HG02610 (cell line): ENCODE data around the gene SYNGR1.

Experiments
- ATAC-seq: cut with Tn5 transposase; IDR thresholded peaks from one replicate; pipeline ENCODE4 v1.9.1; 2021; ENCODE audit warnings: mild to moderate bottlenecking, moderate library complexity; ENCODE audit not compliant: unreplicated experiment

SYNGR1 gene

DNA sequence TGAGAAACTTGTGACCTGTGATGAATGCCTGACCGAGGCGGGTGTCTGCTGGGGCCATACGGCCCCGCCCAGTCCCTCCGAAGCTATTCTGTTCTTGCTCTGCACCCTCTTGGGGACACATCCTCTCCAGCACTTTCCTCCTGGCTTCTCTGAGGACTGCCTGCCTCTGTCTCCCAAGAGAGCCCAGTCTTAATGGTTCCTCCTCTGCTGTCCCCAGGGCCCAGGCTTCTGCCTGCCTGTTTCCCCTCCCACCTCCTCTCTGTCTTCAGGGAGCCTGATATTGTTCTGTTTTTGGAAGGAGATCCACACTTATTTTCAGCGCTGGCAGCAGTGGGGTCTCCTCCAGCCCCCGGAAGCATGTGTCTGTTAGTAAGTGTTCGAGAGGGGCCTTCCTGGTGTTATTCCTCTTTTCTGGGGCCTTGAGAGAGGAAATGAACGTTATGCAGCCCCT lies 18.7 kb downstream of the SYNGR1 start:
- ATAC-seq = no peak

GRCh38 chr22:39369186-39369585 lies 19.4 kb downstream of the SYNGR1 start:
- no peak for ATAC-seq

DNA sequence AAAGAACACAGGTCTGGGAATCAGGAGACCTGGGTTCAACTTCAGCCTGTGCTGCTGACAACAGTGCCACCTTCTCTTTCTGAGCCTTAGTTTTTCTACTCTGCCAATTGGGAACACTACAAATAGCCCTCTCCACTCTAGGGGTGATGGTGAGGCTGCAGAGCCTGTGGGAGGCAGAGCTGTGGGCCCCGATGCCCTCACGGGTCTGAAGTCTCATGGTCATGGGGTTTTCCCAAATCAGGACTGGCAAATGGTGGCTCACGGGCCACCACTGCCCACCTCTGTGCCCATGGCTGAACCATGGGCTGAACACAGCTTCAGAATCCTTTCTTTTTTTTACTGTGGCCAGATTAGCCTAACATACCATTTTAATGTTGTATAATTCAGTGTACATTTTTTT lies 19.8 kb downstream of the SYNGR1 start:
- no peak for ATAC-seq

GRCh38 chr22:39371732-39372131 lies 21.9 kb downstream of the SYNGR1 start:
- ATAC-seq = no peak

GRCh38 chr22:39374191-39374590 lies 24.4 kb downstream of the SYNGR1 start:
- no peak for ATAC-seq

- ATAC-seq = no peak
Observed at GRCh38 chr22:39374801-39375200, 25.0 kb downstream of the SYNGR1 start.

GRCh38 chr22:39375646-39376045 lies 25.9 kb downstream of the SYNGR1 start:
- no peak for ATAC-seq

GRCh38 chr22:39379756-39380730 lies 30.3 kb downstream of the SYNGR1 start:
- no peak for ATAC-seq

GRCh38 chr22:39381009-39381755 lies 31.4 kb downstream of the SYNGR1 start:
- ATAC-seq = no peak

DNA sequence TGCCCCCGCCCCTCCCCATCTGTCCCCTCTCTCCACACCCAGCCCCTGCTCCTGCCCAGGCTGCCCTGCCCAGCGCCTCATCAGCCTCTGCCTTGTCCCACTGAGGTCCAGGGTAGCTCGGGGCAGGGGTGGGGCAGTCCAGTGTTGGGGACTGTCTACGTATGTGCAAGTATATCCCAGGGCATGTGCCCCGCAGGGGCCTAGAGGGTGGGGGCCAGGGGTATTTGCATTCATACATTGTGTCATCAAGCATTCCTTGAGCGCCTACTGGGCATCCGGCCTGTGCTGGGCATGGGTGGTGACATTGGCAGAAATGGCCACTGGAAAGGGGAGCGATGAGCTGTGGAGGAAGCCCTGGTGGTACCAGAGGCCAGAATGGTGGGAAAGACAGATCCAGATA lies 32.1 kb downstream of the SYNGR1 start:
- ATAC-seq = no peak

- peak; percentile 71 for ATAC-seq
Observed at GRCh38 chr22:39382410-39382809, 32.6 kb downstream of the SYNGR1 start.

DNA sequence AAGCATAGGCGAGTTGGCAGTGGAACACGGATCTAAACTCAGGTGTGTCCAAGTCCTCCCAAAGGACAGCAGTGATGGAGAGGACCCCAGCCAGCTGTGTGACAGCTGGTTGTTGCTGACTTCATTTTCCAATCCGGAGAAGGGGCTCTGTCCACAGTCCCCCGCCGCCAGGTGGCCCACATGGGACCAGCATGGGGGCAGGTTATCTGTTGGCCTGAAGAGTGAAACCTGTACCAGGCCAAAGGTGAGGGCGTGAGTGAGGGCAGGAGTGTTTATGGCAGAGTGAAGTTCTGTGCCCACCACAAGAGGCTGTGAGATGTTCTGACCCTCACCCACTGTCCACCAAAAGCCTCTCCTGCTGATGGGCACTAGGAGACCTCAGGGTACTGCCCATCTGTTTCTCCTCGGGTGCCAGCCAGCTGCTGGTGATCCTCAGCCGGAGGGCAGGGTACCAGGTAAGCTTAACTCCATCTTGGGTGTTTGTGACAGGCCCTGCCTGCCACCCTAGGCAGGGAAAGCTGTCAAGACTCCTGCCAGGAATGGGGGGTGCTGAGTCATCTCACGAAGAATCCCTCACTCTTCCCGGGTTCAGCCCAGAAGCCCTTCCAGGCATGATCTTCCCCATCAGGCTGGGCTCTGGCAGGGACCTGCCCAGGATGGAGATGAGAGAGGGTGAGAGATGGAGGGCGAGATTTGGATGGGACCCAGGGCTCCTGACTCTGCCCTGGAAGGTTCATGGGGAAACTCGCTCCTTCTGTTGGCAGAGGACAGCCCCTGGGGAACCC lies 34.2 kb downstream of the SYNGR1 start:
- ATAC-seq = no peak

- no peak for ATAC-seq
Observed at GRCh38 chr22:39384750-39385480, 35.1 kb downstream of the SYNGR1 start.

DNA sequence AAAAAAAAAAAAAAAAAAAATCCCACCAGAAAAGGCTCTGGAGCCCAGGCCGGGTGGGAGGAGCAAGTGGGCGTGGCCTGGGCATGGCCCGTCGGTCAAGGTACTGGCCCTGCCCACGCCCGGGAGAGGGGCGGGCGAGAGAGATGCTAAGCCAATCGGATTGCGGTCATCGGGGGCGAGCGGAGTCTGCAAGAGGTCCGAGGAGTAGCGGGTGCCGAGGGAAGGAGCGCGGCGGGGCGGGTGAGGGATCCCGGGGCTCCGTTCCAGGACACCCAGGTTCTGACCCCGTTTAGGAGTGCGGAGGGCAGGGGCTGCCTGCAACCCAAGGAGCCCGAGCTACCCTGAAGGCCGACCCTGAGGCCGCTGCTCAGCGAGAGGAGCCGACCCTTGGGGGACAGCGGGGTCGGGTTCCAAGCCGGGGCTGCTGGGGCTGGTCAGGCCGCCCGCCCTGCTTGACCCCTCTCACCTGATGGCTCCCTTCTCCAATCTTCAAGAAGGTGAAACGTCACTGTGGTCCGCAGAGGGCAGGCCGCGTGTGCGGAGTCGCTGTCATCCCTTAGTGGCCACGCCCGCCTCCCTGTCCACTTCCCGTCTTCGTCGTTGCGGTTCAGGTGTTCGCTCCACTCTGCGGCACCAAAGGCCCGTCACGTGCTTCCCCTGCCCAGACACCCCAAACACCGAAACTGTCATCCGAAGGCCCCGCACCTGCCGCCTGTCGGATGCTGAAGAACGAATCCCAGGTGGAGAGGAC lies 38.6 kb downstream of the SYNGR1 start:
- ATAC-seq = peak; percentile 43

- no peak for ATAC-seq
Observed at GRCh38 chr22:39389420-39389819, 39.6 kb downstream of the SYNGR1 start.

DNA sequence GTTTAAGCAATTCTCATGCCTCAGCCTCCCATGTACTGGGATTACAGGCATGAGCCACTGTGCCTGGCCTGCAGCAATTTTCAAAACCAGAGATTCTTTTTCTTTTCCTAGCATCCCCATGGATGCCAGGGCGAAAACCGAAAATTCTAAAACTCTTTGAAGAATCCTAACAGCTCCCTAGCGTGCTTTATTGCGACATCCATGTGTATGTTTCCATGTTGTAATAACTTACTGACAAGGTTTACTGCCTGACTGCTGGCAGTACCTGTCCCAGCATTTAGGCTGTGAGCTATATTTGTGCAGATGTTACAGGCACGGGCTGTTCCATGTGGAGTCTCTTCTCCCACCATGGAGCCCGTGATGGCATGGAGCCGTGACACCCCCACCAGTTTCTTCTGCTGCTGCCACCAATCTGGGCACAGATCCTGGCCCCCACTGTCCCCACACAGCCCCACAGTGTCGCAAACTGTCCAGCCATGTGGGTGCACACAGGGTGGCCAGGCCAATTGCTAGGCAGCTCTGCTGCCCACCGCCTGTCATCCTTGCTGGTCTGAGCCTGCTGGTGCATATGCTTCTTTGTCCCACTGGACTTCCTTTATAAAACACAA lies 42.7 kb downstream of the SYNGR1 start:
- no peak for ATAC-seq

DNA sequence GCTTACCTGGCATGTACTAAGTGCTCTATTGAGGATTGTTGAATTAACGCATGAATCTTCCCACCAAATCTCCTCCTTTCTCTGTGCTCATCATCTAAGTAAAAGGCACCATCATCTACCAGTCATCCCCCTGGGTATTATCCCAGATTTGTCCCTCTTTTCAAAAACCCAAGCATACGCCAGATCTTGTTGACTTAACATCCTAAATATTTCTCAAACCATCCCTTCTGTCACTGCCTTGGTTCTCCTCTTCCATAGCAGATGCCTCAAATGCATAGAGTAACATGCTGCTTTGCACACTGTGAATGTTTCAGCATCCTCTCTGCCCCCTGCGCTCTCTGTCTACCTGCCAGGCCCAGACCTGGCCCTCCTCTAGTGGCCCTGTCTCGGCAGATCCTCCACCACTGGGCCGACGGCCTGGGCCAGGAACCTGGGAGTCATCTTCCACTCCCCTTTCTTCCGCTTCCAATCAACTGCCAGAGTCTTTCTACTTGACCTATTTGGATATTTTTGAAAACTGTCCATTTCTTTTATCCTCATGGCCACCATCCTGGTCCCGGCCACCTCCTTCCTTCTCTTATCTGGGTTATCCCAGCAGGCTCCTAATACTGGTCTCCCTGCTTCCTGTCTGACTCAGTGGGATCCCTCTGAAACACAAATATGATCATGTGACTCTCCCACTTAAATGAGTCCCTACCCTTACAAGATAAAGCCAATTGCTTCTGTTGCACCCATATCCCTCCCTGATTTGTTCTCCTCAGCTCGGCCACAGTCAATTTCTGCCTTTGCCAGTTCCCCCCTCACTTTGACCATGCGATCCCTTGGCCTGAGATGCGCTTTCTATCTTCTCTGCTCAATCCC lies 46.4 kb downstream of the SYNGR1 start:
- ATAC-seq = no peak

DNA sequence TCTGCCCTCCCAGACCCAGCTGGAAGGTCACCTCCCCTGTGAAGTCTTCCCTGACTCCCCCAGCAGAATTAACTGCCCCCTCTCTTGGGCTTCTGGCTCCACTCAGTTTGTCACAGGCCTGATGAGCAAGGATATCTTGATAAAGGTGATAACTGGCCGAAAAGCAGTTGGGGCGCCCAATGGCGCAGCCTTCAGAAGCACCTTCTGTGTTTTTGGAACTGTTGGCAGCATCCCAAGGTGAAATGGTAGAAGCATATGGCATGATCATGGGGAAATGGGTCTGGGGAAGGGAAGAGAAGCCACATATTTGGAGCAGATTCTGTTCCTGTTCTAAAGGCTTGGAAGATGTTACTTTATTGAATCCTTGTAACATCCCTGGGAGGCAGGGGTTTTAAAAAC lies 47.0 kb downstream of the SYNGR1 start:
- ATAC-seq = no peak

DNA sequence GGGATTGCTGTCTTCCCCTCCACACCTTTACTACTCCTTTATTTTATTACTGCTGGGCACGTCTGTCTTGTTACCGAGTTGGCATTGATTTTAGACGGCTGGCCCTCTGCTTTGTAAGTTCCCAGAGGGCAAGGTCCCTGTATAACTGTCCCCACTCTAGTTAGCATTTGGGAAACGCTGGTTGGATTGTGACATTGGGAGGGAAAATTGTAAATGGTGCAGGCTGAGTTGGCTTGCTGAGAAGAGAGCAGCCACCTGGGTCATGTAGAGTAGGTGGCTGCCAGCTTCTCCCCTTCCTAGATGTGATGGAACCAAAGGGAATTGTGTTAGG lies 51.5 kb downstream of the SYNGR1 start:
- ATAC-seq = no peak
